LNCaP clone FGC (cell line): ENCODE measurements around the gene CCDC179.

Source experiments
- DNase-seq: peaks from one replicate; pipeline ENCODE4 v3.0.0-alpha.2; 2011; ENCODE audit warnings: low read depth
- H3K4me3 ChIP-seq: 2 replicates; pipeline ENCODE4 v1.5.1; 2011; ENCODE audit warnings: mild to moderate bottlenecking, low read depth, low read length, control low read depth
- TF ChIP-seq, protein P1 (sequence below): IDR thresholded peaks from 2 replicates; pipeline ENCODE4 v1.5.1; 2012; ENCODE audit warnings: mild to moderate bottlenecking; ENCODE audit not compliant: control insufficient read depth, insufficient read depth; ENCODE audit errors: extremely low read depth

The CCDC179 gene

GRCh38 chr11:22879630-22880029, 19.4 kb upstream of the CCDC179 start:
- TF ChIP-seq, protein P1, sequence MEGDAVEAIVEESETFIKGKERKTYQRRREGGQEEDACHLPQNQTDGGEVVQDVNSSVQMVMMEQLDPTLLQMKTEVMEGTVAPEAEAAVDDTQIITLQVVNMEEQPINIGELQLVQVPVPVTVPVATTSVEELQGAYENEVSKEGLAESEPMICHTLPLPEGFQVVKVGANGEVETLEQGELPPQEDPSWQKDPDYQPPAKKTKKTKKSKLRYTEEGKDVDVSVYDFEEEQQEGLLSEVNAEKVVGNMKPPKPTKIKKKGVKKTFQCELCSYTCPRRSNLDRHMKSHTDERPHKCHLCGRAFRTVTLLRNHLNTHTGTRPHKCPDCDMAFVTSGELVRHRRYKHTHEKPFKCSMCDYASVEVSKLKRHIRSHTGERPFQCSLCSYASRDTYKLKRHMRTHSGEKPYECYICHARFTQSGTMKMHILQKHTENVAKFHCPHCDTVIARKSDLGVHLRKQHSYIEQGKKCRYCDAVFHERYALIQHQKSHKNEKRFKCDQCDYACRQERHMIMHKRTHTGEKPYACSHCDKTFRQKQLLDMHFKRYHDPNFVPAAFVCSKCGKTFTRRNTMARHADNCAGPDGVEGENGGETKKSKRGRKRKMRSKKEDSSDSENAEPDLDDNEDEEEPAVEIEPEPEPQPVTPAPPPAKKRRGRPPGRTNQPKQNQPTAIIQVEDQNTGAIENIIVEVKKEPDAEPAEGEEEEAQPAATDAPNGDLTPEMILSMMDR, result no peak
- no peak overlapping the region for H3K4me3 ChIP-seq
- no peak for DNase-seq

- no peak overlapping the region for H3K4me3 ChIP-seq
- DNase-seq, result no peak
- TF ChIP-seq, protein P1, result no peak
These were observed 18.3 kb upstream of the CCDC179 start for GRCh38 chr11:22878604-22879003.

GRCh38 chr11:22878039-22878438, 17.8 kb upstream of the CCDC179 start:
- H3K4me3 ChIP-seq, result no peak overlapping the region
- TF ChIP-seq, protein P1, result peak; percentile 16; the same call in 1 of the 2 replicates
- DNase-seq, result no peak

DNA sequence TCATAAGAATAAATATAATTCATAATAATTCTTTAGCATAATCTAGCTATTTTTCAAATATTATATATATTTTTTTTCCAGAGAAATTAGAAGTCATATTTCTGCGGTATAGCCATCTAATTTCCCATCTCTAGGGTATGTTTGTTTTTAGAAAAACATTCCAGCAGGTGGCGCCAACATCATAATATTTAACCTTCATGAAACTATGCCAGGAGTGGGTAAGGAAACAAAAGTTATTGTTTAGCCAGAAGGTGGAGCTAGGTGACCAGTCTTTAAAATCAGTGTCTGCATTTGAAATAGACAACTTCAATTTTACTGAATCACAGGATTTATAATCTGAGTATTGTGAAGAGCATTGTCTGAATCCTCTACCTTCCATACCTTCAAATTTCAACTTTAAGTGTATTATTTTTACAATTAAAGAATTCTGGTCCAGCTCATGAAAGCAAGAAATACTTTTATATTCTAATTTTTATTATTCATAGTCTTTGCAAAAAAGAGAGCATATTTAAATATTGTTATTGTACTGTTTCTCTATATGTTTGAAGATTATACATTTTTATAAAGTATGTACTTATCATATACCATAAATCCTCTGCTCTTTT, 15.7 kb upstream of the CCDC179 start:
- peak; percentile 91 for DNase-seq
- TF ChIP-seq, protein P1, result peak; percentile 72
- no peak overlapping the region for H3K4me3 ChIP-seq

- no peak overlapping the region for H3K4me3 ChIP-seq
- no peak for DNase-seq
- TF ChIP-seq, protein P1, result no peak
These were observed 9.1 kb upstream of the CCDC179 start for GRCh38 chr11:22869325-22869724.

DNA sequence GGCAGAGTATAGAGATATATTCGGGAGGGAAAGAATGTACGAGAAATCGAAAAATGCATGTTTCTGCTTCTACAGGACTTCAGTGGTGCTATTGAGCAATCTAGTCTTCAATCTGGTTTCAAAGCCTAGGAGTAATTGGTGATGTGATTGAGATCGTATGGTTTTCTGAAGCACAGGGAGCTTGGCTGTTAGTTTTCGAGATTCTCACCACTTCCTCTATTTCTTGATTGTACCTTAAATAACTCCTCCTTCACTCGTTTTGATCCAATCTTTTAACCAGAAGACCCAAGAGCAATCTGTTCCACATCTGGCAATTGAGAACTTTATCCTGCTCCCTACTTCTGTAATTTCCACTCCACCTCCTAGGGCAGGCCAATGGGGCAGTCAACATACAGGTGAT, 518 bp downstream of the CCDC179 start:
- TF ChIP-seq, protein P1, result no peak
- no peak for DNase-seq
- no peak overlapping the region for H3K4me3 ChIP-seq

- TF ChIP-seq, protein P1, result no peak
- no peak for DNase-seq
- H3K4me3 ChIP-seq, result no peak overlapping the region
These were observed 8.8 kb downstream of the CCDC179 start for GRCh38 chr11:22851477-22851876.
